Coronary artery (tissue), 2 donors: ENCODE results near the gene KBTBD12.
A peak's percentile ranks its signal among the peaks of the same experiment; 100 is the strongest.

Source experiments
- DNase-seq: peaks from one replicate; pipeline ENCODE4 v3.0.0-alpha.2; 2017; ENCODE audit warnings: low spot score
- H3K27ac ChIP-seq, 2 donors: fragments of 200-600 bp; sonication (generic); one replicate each; pipeline ENCODE4 v1.5.1; 2016 to 2019
- H3K4me3 ChIP-seq: fragments of 200-600 bp; sonication (generic); 2 replicates; pipeline ENCODE4 v1.5.1; 2016; ENCODE audit warnings: mild to moderate bottlenecking, moderate library complexity
- CTCF ChIP-seq: fragments of 200-600 bp; sonication (generic); IDR thresholded peaks from one replicate; pipeline ENCODE4 v1.5.1; 2019; ENCODE audit warnings: antibody characterized with exemption

Gene KBTBD12

GRCh38 chr3:128007033-128007424, 92.0 kb downstream of the KBTBD12 start:
- Histone ChIP-seq H3K27ac (peak overlapping the region; percentile 83 to 89), H3K4me3 (peak overlapping the region; percentile 62)
- no peak for TF ChIP-seq CTCF
- peak; percentile 84 for DNase-seq

DNA sequence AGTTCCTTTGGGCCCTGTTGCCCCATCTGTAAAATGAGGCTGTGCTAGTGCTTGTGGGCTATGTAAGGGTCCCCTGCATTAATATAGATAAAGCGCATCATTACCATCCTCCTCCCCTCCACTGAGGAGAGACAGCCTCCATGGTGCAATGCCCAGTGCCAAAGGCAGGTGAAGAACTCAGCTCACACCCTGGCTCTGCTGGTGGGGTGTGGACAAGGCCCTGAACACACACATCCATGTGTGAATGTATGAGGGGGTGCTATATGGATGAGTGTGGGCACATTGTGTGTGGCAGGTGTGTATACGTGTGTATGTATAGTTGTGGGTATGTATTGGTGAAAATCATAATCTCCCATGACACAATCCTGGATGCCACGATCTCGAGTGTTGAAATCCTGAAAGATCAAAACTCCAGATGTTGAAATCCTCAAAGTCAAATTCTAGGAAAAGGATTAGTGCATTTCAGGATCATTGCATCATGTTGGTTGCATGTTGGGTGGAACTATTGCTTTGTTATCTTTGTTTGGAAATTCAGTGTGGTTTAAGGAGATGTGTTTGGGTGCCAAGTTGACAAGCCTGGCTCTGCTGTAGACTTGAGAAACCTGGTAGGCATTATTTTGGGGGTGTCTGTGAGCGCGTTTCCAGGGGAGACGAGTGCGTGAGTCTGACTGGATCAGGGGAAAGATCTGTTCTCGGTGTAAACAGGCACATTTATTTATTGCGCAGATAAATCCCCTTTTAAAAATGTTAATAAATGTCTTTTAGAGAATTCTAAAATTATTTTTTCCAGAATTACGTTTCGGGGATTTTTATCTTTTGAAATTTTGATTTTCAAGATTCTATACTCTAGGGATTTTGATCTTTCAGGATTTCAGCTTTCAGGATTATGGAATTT, 95.2 kb downstream of the KBTBD12 start:
- H3K4me3 ChIP-seq, result no peak overlapping the region
- TF ChIP-seq CTCF, result no peak
- no peak overlapping the region for H3K27ac ChIP-seq
- no peak for DNase-seq

GRCh38 chr3:128011140-128011539, 96.1 kb downstream of the KBTBD12 start:
- no peak overlapping the region for H3K4me3 ChIP-seq
- TF ChIP-seq CTCF, result no peak
- no peak overlapping the region for H3K27ac ChIP-seq
- no peak for DNase-seq

GRCh38 chr3:128012050-128012449, 97.0 kb downstream of the KBTBD12 start:
- no peak for DNase-seq
- TF ChIP-seq CTCF, result no peak
- no peak overlapping the region for H3K4me3 ChIP-seq
- no peak overlapping the region for H3K27ac ChIP-seq

DNA sequence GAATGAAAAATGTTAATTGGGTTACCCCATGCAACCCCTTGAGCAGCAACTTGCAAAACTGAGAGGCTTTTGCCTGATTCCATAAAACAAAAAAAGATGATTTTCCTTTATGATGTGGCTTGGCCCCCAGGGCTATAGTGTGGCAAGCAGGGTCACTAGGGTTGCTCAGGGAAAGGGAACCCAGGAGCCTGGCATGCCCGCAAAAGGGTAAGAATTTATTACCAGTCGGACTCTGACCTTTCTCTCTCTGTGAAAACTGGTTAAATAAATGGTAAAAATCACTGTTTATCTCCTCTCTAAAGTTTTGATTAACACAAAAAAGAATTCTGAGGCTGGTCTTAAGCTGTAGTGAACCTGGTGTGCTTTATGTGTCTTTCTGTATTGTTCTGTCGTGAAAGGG, 99.5 kb downstream of the KBTBD12 start:
- no peak overlapping the region for H3K4me3 ChIP-seq
- no peak for DNase-seq
- H3K27ac ChIP-seq, result no peak overlapping the region
- TF ChIP-seq CTCF, result no peak

DNA sequence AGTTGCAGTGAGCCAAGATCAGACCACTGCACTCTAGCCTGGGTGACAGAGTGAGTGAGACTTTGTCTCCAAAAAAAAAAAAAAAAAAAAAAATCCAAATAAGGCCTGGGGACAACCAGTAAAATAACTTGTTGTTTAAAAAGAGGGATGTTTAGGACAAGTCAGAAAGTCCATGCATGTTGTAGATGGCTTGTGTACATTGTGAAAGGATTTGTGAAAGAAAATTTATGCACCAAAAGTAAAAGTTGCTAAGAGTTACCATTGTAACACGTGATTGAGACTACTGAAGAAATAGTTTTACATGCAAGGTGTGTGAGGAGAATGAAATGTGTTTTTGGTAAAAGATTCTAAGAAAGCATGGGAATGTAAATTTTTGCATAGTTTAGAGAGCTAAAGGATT, 101.5 kb downstream of the KBTBD12 start:
- no peak for TF ChIP-seq CTCF
- H3K27ac ChIP-seq, result no peak overlapping the region
- DNase-seq, result no peak
- no peak overlapping the region for H3K4me3 ChIP-seq

DNA sequence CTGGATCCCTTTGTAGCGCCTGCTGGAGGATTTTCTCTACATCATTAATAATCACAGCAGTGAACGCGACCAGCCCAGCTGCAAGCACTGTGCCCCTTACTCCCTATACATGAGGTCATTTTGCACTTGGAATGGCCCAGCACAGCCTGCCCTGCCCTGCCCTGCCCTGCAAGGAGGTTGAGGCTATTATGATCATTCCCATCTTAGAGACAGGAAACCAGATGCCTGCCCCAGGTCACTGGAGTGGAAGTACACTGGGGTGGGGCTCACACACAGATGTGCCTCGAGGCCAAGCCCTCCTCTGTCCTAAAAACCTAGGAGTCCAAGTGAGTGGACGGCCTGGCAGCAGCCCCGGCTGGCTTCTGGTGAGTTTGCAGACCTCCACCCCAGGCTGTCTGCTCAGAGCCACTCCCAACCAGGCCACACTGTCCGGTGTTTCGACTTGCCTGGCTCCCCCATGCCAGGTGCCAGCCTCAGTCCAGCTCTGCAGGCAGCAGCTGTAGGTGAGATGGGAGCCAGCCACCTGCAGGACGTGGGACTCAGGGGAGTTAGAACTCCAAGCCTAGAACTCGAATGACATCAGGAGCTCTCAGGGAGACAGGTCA, 106.8 kb downstream of the KBTBD12 start:
- no peak for TF ChIP-seq CTCF
- no peak for DNase-seq

More for the DNA sequence above, 106.8 kb downstream of the KBTBD12 start:
- Histone ChIP-seq H3K4me3 (no peak overlapping the region), H3K27ac (no peak overlapping the region)
